GM12801 (cell line): ENCODE data around the gene ZNF436.

Experiments used
- CTCF ChIP-seq: IDR thresholded peaks from one replicate; pipeline ENCODE4 v1.5.1; 2011; ENCODE audit warnings: control low read depth; ENCODE audit not compliant: insufficient read length; ENCODE audit errors: extremely low read depth

ZNF436 gene

GRCh38 chr1:23381233-23381885, 11.7 kb upstream of the ZNF436 start:
- no peak for TF ChIP-seq CTCF

- TF ChIP-seq CTCF = no peak
Observed at GRCh38 chr1:23380719-23381118, 11.1 kb upstream of the ZNF436 start.

- no peak for TF ChIP-seq CTCF
Observed at GRCh38 chr1:23376890-23377811, 7.5 kb upstream of the ZNF436 start.

GRCh38 chr1:23371987-23372880, 2.6 kb upstream of the ZNF436 start:
- TF ChIP-seq CTCF = no peak

- no peak for TF ChIP-seq CTCF
Observed at GRCh38 chr1:23370709-23371584, 1.3 kb upstream of the ZNF436 start.

- no peak for TF ChIP-seq CTCF
Observed at GRCh38 chr1:23370330-23370708, 683 bp upstream of the ZNF436 start.
